Muscle of leg (tissue), 16 donors: ENCODE measurements around the gene ZBTB22. TPM values are rescaled to one million over a fixed set of nuclear protein-coding genes. Genes with fewer than 3 reads are reported as not detected.
"Not testable (repeated sequence)": the region's sequence is repeated elsewhere in the genome, so short reads cannot be mapped to it uniquely, and the experiment has no call there.

Source experiments
- DNase-seq: peaks from one replicate; pipeline ENCODE4 v3.0.0; 2013
- H3K27ac ChIP-seq: one replicate; pipeline ENCODE4 v1.5.1; 2013; ENCODE audit warnings: mild to moderate bottlenecking, low read length, control low read depth
- H3K27me3 ChIP-seq: one replicate; pipeline ENCODE4 v1.6.1; 2013; ENCODE audit warnings: low read length; ENCODE audit not compliant: control insufficient read depth, insufficient read depth
- H3K36me3 ChIP-seq: one replicate; pipeline ENCODE4 v1.6.1; 2013; ENCODE audit warnings: low read length; ENCODE audit not compliant: control insufficient read depth, insufficient read depth
- H3K4me1 ChIP-seq: one replicate; pipeline ENCODE4 v1.6.1; 2013; ENCODE audit warnings: low read length; ENCODE audit not compliant: control insufficient read depth, insufficient read depth
- H3K4me3 ChIP-seq: one replicate; pipeline ENCODE4 v1.5.1; 2013; ENCODE audit warnings: low read length, control low read depth
- H3K9me3 ChIP-seq: replicated peaks from 2 replicates; pipeline ENCODE4 v1.6.1; 2013; ENCODE audit warnings: low read depth, low read length; ENCODE audit not compliant: control insufficient read depth
- WGBS: methylation state at CpG from one replicate; pipeline ENCODE4 v1.1.5; 2013; ENCODE audit warnings: missing lambda C conversion rate; ENCODE audit not compliant: insufficient coverage; 5-methylcytosine and 5-hydroxymethylcytosine counted together
- long read RNA-seq, 11 donors: transcript quantifications; one replicate each; lab custom pipeline, GENCODE V29; 2026
- polyA plus RNA-seq, 8 donors: library from polyadenylated mRNA; unstranded; fragments of 120-200 nt; gene quantifications; one replicate each; pipeline versions ENCODE4 v1.2.1 to v1.2.3, GENCODE V29; 2013; ENCODE audit warnings: inconsistent platforms in 1 of 8, low replicate concordance in 1 of 8; ENCODE audit not compliant: insufficient read length in 8 of 8, insufficient read depth in 1 of 8
- total RNA-seq: library from RNA; stranded (reverse); fragments of 120-200 nt; gene quantifications from one replicate; pipeline ENCODE4 v1.2.4, GENCODE V29; 2013

ZBTB22 gene, protein sequence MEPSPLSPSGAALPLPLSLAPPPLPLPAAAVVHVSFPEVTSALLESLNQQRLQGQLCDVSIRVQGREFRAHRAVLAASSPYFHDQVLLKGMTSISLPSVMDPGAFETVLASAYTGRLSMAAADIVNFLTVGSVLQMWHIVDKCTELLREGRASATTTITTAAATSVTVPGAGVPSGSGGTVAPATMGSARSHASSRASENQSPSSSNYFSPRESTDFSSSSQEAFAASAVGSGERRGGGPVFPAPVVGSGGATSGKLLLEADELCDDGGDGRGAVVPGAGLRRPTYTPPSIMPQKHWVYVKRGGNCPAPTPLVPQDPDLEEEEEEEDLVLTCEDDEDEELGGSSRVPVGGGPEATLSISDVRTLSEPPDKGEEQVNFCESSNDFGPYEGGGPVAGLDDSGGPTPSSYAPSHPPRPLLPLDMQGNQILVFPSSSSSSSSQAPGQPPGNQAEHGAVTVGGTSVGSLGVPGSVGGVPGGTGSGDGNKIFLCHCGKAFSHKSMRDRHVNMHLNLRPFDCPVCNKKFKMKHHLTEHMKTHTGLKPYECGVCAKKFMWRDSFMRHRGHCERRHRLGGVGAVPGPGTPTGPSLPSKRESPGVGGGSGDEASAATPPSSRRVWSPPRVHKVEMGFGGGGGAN
- total RNA-seq, result 14.0 TPM
- polyA plus RNA-seq, result 10 to 100 TPM; 13.7 to 18.6 (median 15.9) TPM
- long read RNA-seq, donor 1, partial matches to known transcripts, result 0 of 1 reads
- long read RNA-seq, donor 1, other reads (novel, unspliced or antisense), result 0 of 1 reads
- long read RNA-seq, donor 2, partial matches to known transcripts, result 0 of 2 reads
- long read RNA-seq, donor 2, other reads (novel, unspliced or antisense), result 0 of 2 reads
- long read RNA-seq, donor 3, transcript ZBTB22-208 (2 exons, 2,651 nt), result major isoform, 10 of 10 reads
- long read RNA-seq, donor 3, partial matches to known transcripts, result 0 of 10 reads
- long read RNA-seq, donor 3, other reads (novel, unspliced or antisense), result 0 of 10 reads
- long read RNA-seq, donor 4, transcript ZBTB22-208 (2 exons, 2,651 nt), result major isoform, 7 of 7 reads
- long read RNA-seq, donor 4, partial matches to known transcripts, result 0 of 7 reads
- long read RNA-seq, donor 4, other reads (novel, unspliced or antisense), result 0 of 7 reads
- long read RNA-seq, donor 5, transcript ZBTB22-208 (2 exons, 2,651 nt), result major isoform, 12 of 12 reads
- long read RNA-seq, donor 5, partial matches to known transcripts, result 0 of 12 reads
- long read RNA-seq, donor 5, other reads (novel, unspliced or antisense), result 0 of 12 reads
- long read RNA-seq, donor 6, transcript ZBTB22-208 (2 exons, 2,651 nt), result major isoform, 7 of 7 reads
- long read RNA-seq, donor 6, partial matches to known transcripts, result 0 of 7 reads
- long read RNA-seq, donor 6, other reads (novel, unspliced or antisense), result 0 of 7 reads
- long read RNA-seq, donor 7, transcript ZBTB22-208 (2 exons, 2,651 nt), result major isoform, 6 of 6 reads
- long read RNA-seq, donor 7, partial matches to known transcripts, result 0 of 6 reads
- long read RNA-seq, donor 7, other reads (novel, unspliced or antisense), result 0 of 6 reads
- long read RNA-seq, donor 8, partial matches to known transcripts, result 0 of 2 reads
- long read RNA-seq, donor 8, other reads (novel, unspliced or antisense), result 0 of 2 reads
- long read RNA-seq, donor 9, transcript ZBTB22-208 (2 exons, 2,651 nt), result major isoform, 8 of 8 reads
- long read RNA-seq, donor 9, partial matches to known transcripts, result 0 of 8 reads
- long read RNA-seq, donor 9, other reads (novel, unspliced or antisense), result 0 of 8 reads
- long read RNA-seq, donor 10, transcript ZBTB22-208 (2 exons, 2,651 nt), result major isoform, 5 of 5 reads
- long read RNA-seq, donor 10, partial matches to known transcripts, result 0 of 5 reads
- long read RNA-seq, donor 10, other reads (novel, unspliced or antisense), result 0 of 5 reads
- long read RNA-seq, donor 11, partial matches to known transcripts, result 0 of 3 reads
- long read RNA-seq, donor 11, other reads (novel, unspliced or antisense), result 0 of 3 reads

DNA sequence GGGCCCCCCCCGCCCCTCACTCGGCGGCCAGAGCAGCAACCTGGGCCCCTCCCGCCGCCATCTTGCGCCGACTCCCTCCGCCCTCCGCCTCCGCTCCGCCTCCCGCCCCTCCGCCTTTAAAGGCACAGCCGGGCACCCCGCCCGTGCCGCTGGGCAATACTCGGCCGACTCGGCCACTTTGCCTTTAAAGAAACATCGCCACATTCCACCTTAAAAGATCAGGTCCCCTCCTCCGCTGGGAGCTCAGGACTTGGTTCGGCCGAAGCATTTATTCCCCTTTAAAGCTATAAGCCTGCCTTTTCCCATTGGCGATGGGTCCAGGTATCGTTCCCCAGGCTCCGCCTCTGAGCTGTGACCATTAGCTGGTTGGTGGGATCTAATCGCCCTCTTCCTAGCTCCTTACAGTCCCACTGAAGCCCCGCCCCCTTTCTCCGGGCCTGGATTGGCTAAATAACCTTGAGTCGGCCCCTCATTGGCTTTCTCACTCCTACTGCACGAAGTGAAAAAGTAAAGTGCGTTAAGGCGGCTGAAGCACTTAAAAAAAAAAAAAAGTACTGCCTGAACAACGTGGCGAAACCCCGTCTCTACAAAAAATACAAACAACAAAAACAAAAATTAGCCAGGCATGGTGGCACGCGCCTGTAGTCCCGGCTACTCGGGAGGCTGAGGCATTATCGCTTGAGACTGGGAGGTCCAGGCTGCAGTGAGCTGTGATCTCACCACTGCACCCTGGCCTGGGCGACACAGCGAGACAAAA, at the start of gene ZBTB22:
TSS of gene ZBTB22 (minus strand) at position 76 of the 757 bp plus-strand sequence. CDS start 828 bp downstream, outside the sequence.
- Histone ChIP-seq H3K9me3 (no peaks in the 10 kb centered on the region), H3K27me3 (no peaks in the 10 kb centered on the region), H3K36me3 (peaks cover 37% of the 10 kb centered on the region), H3K4me3 (peak within 1 kb of the TSS; percentile 58), H3K4me1 (peaks cover 58% of the 10 kb centered on the region), H3K27ac (peak within 1 kb of the TSS; percentile 93)
- WGBS, result 2% methylated on average over 29 of the region's 44 CpGs
- DNase-seq, result peak; percentile 100

DNA sequence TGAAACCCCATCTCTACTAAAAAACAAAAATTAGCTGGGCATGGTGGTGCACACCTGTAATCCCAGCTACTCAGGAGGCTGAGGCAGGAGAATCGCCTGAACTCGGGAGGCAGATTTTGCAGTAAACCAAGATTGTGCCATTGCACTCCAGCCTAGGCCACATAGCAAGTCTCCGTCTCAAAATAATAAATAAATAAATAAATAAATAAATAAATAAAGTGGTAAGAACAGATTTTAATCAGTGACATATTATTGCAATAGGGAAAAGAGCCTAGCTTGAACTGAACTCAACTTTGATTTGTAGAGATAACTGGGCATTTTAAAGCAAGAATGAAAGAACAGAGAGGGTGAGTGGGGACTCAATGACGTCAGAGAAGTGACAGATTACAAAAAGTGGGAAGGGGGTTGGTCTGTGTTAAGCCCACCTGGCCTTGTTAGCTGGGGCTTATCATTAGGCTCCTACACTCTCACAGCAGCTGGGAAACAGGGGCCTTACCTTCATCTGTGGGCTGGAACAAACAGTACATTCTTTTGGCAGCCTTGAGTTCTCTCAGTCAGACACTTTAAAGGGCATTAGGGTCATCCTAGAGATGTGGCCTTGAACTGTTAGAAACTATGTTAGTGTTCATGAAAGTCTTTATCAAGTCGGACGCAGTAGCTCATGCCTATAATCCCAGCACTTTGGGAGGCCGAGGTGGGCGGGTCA, 49.6 kb upstream of the ZBTB22 start:
- no peaks in the 10 kb centered on the region for H3K36me3 ChIP-seq
- no peak for DNase-seq
- H3K4me3 ChIP-seq, result no peak overlapping the region
- H3K27ac ChIP-seq, result no peak overlapping the region
- no CpG with 5 or more reads among the region's 8 CpGs for WGBS
- H3K27me3 ChIP-seq, result no peaks in the 10 kb centered on the region
- H3K4me1 ChIP-seq, result no peaks in the 10 kb centered on the region
- no peaks in the 10 kb centered on the region for H3K9me3 ChIP-seq

DNA sequence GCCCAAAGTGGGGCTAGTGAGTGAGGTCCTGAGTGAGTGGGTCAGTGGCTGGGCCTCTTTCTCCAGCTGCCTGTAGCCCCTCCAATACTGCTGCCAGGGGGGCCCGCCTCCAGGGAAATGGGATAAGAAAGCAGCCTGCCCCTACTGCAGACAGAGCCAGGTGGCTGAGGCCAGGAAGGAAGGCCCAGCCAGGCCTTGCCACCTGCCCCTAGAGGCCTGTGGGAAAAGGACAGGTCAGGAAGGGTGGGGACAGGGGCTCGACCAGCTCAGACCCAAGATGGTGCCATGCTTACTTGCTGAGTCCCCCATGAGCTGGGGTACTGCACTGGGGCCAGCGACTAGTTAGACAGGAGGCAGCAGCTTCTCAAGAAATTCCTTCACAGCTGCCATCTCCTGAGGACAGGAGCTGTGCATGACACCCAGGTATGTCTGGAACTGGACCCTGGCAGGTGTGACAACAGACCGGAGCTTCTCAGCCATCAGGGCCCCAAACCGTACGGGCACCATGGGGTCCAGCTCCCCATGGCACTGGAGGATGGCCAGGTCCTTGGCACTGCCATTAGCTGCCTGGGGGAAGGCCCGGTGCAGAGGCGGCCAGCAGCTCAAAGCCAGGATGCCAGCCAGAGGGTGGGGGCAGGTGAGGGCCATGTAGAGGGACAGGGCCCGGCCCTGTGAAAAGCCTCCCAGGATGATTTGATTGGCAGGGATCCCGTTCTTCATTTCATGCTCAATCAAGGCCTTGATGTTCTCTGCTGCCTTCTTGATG, 47.8 kb upstream of the ZBTB22 start:
- not testable (repeated sequence) for H3K4me3 ChIP-seq, H3K27ac ChIP-seq, H3K36me3 ChIP-seq, DNase-seq, H3K9me3 ChIP-seq, H3K4me1 ChIP-seq, H3K27me3 ChIP-seq
- 72% methylated on average over 8 of the region's 10 CpGs for WGBS

DNA sequence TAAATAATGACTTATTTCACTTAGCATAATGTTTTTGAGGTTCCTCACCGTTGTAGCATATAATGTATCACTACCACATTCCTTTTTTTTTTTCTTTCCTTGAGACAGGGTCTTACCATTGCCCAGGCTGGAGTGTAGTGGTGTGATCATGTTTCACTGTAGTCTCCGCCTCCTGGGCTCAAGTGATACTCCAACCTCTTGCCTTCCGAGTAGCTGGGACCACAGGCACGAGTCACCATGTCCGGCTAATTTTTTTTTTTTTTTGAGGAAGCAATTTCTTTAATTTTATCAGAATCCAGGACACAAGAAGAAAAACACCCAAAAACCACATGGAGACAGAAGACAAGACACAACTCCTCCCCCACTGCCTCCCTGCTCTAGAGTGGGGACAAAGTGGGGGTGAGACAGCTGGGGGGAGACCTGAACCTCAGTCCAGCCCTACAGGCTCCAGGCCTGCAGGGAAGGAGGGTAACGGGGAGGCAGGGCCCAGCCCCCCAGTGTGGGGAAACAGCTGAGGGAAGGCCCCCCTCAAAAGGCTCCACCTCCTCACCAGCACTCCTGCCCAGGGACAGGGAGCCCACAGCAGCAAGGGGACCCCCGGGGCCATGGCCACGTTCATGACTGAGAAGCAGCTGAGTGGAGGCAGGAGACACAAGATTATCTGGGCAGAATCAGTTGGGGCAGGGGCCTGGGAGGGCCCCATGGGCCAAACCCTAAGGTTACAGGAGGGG, 47.1 kb upstream of the ZBTB22 start:
- not testable (repeated sequence) for DNase-seq, H3K27me3 ChIP-seq, H3K4me1 ChIP-seq, H3K9me3 ChIP-seq, H3K4me3 ChIP-seq, H3K36me3 ChIP-seq, H3K27ac ChIP-seq
- 60% methylated on average over 2 of the region's 8 CpGs for WGBS

DNA sequence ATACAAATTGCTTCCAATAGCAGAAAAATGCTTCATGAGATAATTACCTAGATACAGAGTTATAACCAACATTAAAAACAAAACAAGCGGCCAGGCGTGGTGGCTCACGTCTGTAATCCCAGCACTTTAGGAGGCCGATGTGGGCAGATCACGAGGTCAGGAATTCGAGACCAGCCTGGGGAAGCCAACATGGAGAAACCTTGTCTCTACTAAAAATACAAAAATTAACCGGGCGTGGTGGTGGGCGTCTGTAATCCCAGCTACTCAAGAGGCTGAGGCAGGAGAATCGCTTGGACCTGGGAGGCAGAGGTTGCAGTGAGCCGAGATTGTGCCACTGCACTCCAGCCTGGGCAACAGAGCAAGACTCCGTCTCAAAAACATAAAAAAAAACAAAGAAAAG, 45.9 kb upstream of the ZBTB22 start:
- 92% methylated on average over 2 of the region's 12 CpGs for WGBS
- not testable (repeated sequence) for H3K27me3 ChIP-seq, H3K27ac ChIP-seq, H3K36me3 ChIP-seq, H3K4me1 ChIP-seq, DNase-seq, H3K4me3 ChIP-seq, H3K9me3 ChIP-seq

DNA sequence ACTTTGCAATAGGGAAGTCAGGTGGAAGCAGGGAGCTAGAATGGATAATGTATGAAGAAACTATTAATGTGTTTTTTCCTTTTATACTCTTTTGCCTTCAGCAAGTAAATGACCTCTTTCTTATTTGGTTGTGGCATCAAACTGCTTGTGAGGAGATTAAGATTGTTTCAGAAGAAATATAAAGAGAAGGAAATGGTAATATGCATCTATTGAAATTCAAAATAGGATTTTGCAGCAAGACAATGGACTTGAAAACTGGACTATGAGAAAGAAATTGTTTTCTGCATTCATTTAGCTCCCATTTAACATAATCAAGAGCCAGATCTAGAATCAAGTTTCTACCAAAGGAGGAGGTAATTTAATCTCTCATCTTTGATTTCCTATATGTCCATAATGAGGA, 41.8 kb upstream of the ZBTB22 start:
- no peak overlapping the region for H3K4me3 ChIP-seq
- no peak for DNase-seq
- H3K9me3 ChIP-seq, result no peaks in the 10 kb centered on the region
- no peaks in the 10 kb centered on the region for H3K4me1 ChIP-seq
- H3K36me3 ChIP-seq, result no peaks in the 10 kb centered on the region
- H3K27ac ChIP-seq, result no peak overlapping the region
- peaks cover 6% of the 10 kb centered on the region for H3K27me3 ChIP-seq

DNA sequence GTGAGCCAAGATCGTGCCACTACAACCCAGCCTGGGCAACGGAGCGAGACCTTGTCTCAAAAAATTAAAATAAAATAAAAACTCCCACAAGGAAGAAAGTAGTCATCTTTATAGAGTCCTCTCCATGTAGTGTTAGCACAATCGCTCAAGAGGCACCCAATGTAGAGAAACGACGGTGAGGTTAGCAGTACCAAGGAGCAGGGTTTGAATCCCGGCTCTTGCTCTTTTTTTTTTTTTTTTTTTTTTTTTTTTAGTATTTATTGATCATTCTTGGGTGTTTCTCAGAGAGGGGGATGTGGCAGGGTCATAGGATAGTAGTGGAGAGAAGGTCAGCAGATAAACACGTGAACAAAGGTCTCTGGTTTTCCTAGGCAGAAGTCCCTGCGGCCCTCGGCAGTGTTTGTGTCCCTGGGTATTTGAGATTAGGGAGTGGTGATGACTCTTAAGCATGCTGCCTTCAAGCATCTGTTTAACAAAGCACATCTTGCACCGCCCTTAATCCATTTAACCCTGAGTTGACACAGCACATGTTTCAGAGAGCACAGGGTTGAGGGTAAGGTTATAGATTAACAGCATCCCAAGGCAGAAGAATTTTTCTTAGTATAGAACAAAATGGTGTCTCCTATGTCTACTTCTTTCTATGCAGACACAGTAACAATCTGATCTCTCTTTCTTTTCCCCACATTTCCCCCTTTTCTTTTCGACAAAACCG, 39.8 kb upstream of the ZBTB22 start:
- H3K9me3 ChIP-seq, DNase-seq, H3K4me1 ChIP-seq, H3K27ac ChIP-seq, H3K4me3 ChIP-seq, H3K36me3 ChIP-seq, H3K27me3 ChIP-seq: not testable (repeated sequence)
- 94% methylated on average over 2 of the region's 13 CpGs for WGBS
